Measurements from ENCODE around the gene NCAM1. TPM values are rescaled to one million over a fixed set of nuclear protein-coding genes. Genes with fewer than 3 reads are reported as not detected.

The NCAM1 gene
- total RNA-seq, 1 experiment from 2014 or later, result 5.9 TPM

DNA sequence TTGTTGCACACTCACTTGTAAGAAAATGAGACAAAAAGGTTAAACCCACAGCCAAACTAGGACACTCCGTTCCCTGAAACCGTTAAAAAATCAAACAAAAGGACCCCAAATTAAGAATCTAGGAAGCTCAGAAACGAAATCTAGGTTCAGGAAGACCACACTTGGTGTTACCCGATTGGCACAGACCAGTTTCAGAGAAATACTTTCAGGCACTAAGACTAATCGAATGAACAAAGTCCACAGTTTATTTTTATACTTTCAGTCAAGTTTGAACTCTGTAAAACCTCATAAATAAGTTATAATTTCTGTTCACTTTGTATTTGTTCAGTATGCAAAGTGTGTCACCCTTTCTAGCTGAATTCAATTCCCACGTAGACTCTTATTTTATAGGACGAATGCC lies 314.4 kb downstream of the NCAM1 start:
- CTCF ChIA-PET, result interaction anchor here (0.7 to 2.6 kb wide), 3 partner anchors 14 to 995 kb away, joined by 3 to 17 read pairs (median 5); no protein-coding TSS in a partner anchor

DNA sequence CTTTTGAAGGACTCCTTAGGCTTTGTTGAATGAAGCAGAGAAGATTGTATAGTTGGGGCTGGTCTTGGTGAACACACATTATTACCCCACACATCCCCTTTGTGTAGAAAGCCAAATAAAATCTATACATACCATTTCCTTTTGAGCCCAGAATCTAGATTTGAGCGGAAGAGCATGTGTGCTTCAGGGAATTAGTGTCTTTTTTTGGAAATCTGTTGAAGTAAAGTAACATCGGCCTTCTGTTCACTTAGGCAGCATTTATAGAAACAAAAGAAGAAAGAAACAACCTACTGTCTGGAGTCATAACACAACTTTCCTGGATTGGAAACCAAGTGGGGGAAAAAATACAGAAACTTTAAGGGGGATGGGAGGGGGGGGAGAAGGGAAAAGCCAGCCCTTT lies 315.2 kb downstream of the NCAM1 start:
- no peaks in the 10 kb centered on the region; the same call in 1 of the 2 replicates for H3K27me3 Mint-ChIP-seq (ENCODE audit: low read depth)
- no peak for DNase-seq (ENCODE audit: low spot score)
- H3K27ac Mint-ChIP-seq, result no peak overlapping the region
- POLR2A ChIA-PET, result no interaction called here
- ATAC-seq, result no peak
- H3K36me3 Mint-ChIP-seq, result no peaks in the 10 kb centered on the region
- CTCF ChIA-PET, result interaction anchor here (0.7 to 2.6 kb wide), 3 partner anchors 14 to 996 kb away, joined by 3 to 17 read pairs (median 5); no protein-coding TSS in a partner anchor
- no peak overlapping the region for H3K4me3 Mint-ChIP-seq
- H3K4me1 Mint-ChIP-seq, result no peaks in the 10 kb centered on the region
- no peaks in the 10 kb centered on the region for H3K9me3 Mint-ChIP-seq
- TF ChIP-seq TP53 (CRISPR knock-in tag; IDR thresholded peaks at IDR 0.05), result no peak
- TF ChIP-seq, protein P1, sequence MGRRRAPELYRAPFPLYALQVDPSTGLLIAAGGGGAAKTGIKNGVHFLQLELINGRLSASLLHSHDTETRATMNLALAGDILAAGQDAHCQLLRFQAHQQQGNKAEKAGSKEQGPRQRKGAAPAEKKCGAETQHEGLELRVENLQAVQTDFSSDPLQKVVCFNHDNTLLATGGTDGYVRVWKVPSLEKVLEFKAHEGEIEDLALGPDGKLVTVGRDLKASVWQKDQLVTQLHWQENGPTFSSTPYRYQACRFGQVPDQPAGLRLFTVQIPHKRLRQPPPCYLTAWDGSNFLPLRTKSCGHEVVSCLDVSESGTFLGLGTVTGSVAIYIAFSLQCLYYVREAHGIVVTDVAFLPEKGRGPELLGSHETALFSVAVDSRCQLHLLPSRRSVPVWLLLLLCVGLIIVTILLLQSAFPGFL (CRISPR knock-in tag; IDR thresholded peaks at IDR 0.05; ENCODE audit: borderline replicate concordance), result no peak
- no peak for TF ChIP-seq JUN (CRISPR knock-in tag; IDR thresholded peaks at IDR 0.05)
- TF ChIP-seq, protein P2, sequence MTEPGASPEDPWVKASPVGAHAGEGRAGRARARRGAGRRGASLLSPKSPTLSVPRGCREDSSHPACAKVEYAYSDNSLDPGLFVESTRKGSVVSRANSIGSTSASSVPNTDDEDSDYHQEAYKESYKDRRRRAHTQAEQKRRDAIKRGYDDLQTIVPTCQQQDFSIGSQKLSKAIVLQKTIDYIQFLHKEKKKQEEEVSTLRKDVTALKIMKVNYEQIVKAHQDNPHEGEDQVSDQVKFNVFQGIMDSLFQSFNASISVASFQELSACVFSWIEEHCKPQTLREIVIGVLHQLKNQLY (CRISPR knock-in tag; IDR thresholded peaks at IDR 0.05), result no peak
- TF ChIP-seq NFE2L1 (CRISPR knock-in tag; IDR thresholded peaks at IDR 0.05), result no peak
- TF ChIP-seq, protein P3, sequence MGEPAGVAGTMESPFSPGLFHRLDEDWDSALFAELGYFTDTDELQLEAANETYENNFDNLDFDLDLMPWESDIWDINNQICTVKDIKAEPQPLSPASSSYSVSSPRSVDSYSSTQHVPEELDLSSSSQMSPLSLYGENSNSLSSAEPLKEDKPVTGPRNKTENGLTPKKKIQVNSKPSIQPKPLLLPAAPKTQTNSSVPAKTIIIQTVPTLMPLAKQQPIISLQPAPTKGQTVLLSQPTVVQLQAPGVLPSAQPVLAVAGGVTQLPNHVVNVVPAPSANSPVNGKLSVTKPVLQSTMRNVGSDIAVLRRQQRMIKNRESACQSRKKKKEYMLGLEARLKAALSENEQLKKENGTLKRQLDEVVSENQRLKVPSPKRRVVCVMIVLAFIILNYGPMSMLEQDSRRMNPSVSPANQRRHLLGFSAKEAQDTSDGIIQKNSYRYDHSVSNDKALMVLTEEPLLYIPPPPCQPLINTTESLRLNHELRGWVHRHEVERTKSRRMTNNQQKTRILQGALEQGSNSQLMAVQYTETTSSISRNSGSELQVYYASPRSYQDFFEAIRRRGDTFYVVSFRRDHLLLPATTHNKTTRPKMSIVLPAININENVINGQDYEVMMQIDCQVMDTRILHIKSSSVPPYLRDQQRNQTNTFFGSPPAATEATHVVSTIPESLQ (CRISPR knock-in tag; IDR thresholded peaks at IDR 0.05), result no peak
- no peak for TF ChIP-seq ZNF423 (CRISPR knock-in tag; IDR thresholded peaks at IDR 0.05)
- TF ChIP-seq ZBTB21 (CRISPR knock-in tag; IDR thresholded peaks at IDR 0.05; ENCODE audit: borderline replicate concordance), result no peak

More for the DNA sequence above, 314.4 kb downstream of the NCAM1 start:
- no peak overlapping the region for H3K27ac Mint-ChIP-seq
- TF ChIP-seq, protein P4, sequence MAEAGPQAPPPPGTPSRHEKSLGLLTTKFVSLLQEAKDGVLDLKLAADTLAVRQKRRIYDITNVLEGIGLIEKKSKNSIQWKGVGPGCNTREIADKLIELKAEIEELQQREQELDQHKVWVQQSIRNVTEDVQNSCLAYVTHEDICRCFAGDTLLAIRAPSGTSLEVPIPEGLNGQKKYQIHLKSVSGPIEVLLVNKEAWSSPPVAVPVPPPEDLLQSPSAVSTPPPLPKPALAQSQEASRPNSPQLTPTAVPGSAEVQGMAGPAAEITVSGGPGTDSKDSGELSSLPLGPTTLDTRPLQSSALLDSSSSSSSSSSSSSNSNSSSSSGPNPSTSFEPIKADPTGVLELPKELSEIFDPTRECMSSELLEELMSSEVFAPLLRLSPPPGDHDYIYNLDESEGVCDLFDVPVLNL (CRISPR knock-in tag; IDR thresholded peaks at IDR 0.05; ENCODE audit: borderline replicate concordance, low read depth), result no peak
- no peak for TF ChIP-seq NFATC4 (CRISPR knock-in tag; IDR thresholded peaks at IDR 0.05)
- no peak for TF ChIP-seq MXD4 (CRISPR knock-in tag; IDR thresholded peaks at IDR 0.05; ENCODE audit: borderline replicate concordance)
- TF ChIP-seq, protein P5, sequence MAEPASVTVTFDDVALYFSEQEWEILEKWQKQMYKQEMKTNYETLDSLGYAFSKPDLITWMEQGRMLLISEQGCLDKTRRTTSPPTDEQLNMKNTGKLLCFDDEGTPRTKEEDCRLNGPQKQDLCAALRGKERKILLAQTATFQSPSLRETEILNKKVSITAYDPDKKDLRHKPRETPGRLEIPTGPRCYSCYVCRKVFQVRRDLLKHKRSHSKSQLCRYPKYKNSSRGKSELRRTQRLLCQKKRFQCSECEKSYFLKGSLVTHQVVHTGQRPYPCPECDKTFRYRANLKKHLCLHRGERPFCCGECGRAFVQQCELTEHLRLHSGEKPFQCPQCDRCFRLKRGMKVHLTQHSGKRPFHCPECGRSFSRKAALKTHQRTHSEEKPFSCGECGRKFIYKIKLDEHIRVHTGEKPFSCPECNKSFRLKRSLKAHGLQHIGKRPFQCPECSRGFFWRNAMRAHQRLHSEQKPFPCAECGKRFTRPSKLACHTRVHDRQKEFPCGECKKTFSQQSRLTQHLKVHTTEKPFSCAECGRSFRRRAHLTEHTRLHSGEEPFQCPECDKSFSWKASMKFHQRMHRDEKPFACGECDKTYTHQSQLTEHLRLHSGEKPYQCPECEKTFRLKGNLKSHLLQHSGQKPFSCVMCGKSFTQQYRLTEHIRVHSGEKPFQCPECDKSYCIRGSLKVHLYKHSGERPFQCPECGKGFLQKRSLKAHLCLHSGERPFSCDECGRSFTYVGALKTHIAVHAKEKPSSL (CRISPR knock-in tag; conservative IDR thresholded peaks at IDR 0.05), result no peak
- no peak for TF ChIP-seq TP53 (CRISPR knock-in tag; IDR thresholded peaks at IDR 0.05)
- H3K27me3 Mint-ChIP-seq (ENCODE audit: low read depth), result no peaks in the 10 kb centered on the region; the same call in 1 of the 2 replicates
- ATAC-seq (no peak), DNase-seq (ENCODE audit: low spot score) (no peak)
- H3K4me3 Mint-ChIP-seq, result no peak overlapping the region
- no peaks in the 10 kb centered on the region for H3K4me1 Mint-ChIP-seq
- POLR2A ChIA-PET, result no interaction called here
- H3K9me3 Mint-ChIP-seq, result no peaks in the 10 kb centered on the region
- H3K36me3 Mint-ChIP-seq, result no peaks in the 10 kb centered on the region

DNA sequence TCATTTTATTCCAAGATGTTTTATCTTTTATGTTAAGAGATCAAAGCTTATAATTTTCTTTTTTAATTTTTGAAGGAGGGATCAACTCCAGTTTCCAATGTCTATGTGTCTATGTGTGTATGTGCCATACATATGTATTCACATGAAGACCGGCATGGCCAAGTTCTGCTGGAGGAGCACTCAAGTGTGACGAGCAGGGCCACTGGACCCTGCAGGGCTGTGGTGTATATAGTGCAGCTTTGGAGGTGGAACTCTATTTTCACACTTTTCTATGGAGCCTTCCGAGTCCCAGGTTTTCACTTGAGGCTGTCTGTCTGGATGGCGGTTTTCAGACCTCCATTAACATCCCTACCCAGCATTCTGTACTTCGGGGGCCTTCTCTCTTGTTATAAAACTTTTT lies 316.7 kb downstream of the NCAM1 start:
- H3K36me3 Mint-ChIP-seq, result no peaks in the 10 kb centered on the region
- CTCF ChIA-PET, result interaction anchor here (0.7 kb wide), 1 partner anchor 494 kb away, joined by 3 read pairs; no protein-coding TSS in a partner anchor
- DNase-seq (ENCODE audit: low spot score), result no peak
- no peak for ATAC-seq
- no peak overlapping the region for H3K4me3 Mint-ChIP-seq
- no peaks in the 10 kb centered on the region for H3K9me3 Mint-ChIP-seq
- H3K27me3 Mint-ChIP-seq (ENCODE audit: low read depth), result no peaks in the 10 kb centered on the region; the same call in 1 of the 2 replicates
- no peak overlapping the region for H3K27ac Mint-ChIP-seq
- H3K4me1 Mint-ChIP-seq, result no peaks in the 10 kb centered on the region
- POLR2A ChIA-PET, result no interaction called here
- no peak for TF ChIP-seq ESRRA (CRISPR knock-in tag; IDR thresholded peaks at IDR 0.05; ENCODE audit: borderline replicate concordance)
- TF ChIP-seq, protein P6, sequence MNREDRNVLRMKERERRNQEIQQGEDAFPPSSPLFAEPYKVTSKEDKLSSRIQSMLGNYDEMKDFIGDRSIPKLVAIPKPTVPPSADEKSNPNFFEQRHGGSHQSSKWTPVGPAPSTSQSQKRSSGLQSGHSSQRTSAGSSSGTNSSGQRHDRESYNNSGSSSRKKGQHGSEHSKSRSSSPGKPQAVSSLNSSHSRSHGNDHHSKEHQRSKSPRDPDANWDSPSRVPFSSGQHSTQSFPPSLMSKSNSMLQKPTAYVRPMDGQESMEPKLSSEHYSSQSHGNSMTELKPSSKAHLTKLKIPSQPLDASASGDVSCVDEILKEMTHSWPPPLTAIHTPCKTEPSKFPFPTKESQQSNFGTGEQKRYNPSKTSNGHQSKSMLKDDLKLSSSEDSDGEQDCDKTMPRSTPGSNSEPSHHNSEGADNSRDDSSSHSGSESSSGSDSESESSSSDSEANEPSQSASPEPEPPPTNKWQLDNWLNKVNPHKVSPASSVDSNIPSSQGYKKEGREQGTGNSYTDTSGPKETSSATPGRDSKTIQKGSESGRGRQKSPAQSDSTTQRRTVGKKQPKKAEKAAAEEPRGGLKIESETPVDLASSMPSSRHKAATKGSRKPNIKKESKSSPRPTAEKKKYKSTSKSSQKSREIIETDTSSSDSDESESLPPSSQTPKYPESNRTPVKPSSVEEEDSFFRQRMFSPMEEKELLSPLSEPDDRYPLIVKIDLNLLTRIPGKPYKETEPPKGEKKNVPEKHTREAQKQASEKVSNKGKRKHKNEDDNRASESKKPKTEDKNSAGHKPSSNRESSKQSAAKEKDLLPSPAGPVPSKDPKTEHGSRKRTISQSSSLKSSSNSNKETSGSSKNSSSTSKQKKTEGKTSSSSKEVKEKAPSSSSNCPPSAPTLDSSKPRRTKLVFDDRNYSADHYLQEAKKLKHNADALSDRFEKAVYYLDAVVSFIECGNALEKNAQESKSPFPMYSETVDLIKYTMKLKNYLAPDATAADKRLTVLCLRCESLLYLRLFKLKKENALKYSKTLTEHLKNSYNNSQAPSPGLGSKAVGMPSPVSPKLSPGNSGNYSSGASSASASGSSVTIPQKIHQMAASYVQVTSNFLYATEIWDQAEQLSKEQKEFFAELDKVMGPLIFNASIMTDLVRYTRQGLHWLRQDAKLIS (CRISPR knock-in tag; IDR thresholded peaks at IDR 0.05; ENCODE audit: borderline replicate concordance), result no peak
- no peak for TF ChIP-seq CBFB (CRISPR knock-in tag; IDR thresholded peaks at IDR 0.05; ENCODE audit: low read depth)
- TF ChIP-seq FOXJ3 (CRISPR knock-in tag; IDR thresholded peaks at IDR 0.05; ENCODE audit: borderline replicate concordance), result no peak
- TF ChIP-seq, protein P7, sequence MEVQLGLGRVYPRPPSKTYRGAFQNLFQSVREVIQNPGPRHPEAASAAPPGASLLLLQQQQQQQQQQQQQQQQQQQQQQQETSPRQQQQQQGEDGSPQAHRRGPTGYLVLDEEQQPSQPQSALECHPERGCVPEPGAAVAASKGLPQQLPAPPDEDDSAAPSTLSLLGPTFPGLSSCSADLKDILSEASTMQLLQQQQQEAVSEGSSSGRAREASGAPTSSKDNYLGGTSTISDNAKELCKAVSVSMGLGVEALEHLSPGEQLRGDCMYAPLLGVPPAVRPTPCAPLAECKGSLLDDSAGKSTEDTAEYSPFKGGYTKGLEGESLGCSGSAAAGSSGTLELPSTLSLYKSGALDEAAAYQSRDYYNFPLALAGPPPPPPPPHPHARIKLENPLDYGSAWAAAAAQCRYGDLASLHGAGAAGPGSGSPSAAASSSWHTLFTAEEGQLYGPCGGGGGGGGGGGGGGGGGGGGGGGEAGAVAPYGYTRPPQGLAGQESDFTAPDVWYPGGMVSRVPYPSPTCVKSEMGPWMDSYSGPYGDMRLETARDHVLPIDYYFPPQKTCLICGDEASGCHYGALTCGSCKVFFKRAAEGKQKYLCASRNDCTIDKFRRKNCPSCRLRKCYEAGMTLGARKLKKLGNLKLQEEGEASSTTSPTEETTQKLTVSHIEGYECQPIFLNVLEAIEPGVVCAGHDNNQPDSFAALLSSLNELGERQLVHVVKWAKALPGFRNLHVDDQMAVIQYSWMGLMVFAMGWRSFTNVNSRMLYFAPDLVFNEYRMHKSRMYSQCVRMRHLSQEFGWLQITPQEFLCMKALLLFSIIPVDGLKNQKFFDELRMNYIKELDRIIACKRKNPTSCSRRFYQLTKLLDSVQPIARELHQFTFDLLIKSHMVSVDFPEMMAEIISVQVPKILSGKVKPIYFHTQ (CRISPR knock-in tag; IDR thresholded peaks at IDR 0.05), result no peak
- no peak for TF ChIP-seq NFATC4 (CRISPR knock-in tag; IDR thresholded peaks at IDR 0.05)
